HepG2 (cell line): Measurements from ENCODE around the gene SIX3. TPM values are rescaled to one million over a fixed set of nuclear protein-coding genes. Genes with fewer than 3 reads are reported as not detected.

ENCODE experiments used
- ATAC-seq: fragments of 200-7000 bp; cut with Tn5 transposase; 3 replicates; pipeline ENCODE4 v1.9.1; 2020; ENCODE audit warnings: mild to moderate bottlenecking, moderate library complexity
- BruUV-seq: library from RNA; stranded (reverse); fragments of 400-500 nt; replicated peaks from 2 replicates; lab custom pipeline; 2021; lab: Mats Ljungman, UMichigan
- CTCF ChIA-PET: fragments of 300-600 bp; formaldehyde crosslinking; extraction: SDS; loops from one replicate; lab custom pipeline; 2021; ENCODE audit warnings: low total read pairs, inconsistent platforms, low intra/inter-chr PET ratio; lab: Yijun Ruan, JAX
- POLR2A ChIA-PET: fragments of 350-600 bp; sonication (Branson Sonifier 250); formaldehyde crosslinking; loops from one replicate; lab custom pipeline; 2020; ENCODE audit warnings: antibody characterized with exemption, inconsistent platforms; lab: Yijun Ruan, JAX
- DNase-seq: peaks from one replicate; pipeline ENCODE4 v3.0.0-alpha.2; 2015; ENCODE audit warnings: low spot score
- FAIRE-seq: peaks from 3 replicates; lab custom pipeline; 2011; peaks lifted over from hg19 to GRCh38; lab: Jason Lieb, UNC
- H2AFZ ChIP-seq: one replicate; pipeline ENCODE4 v1.6.1; 2011; ENCODE audit warnings: low read length, inconsistent platforms
- H3K27ac ChIP-seq: fragments of 300-600 bp; 3 replicates; pipeline ENCODE4 v1.8.0; 2011; ENCODE audit warnings: mixed run types, mild to moderate bottlenecking, mixed read lengths, low read length, inconsistent platforms; ENCODE audit not compliant: insufficient read depth; ENCODE audit errors: extremely low read length
- H3K27me3 ChIP-seq, 2 experiments: fragments of 200-600 bp in 1 of 2; 2 replicates in 1 of 2; 3 replicates in 1 of 2; pipeline versions ENCODE4 v1.6.0 to v1.8.0; 2011; ENCODE audit warnings: low read length in 2 of 2, mild to moderate bottlenecking in 2 of 2, moderate library complexity in 2 of 2, inconsistent platforms in 1 of 2; ENCODE audit not compliant: insufficient read depth in 2 of 2, control insufficient read depth in 1 of 2
- H3K36me3 ChIP-seq, 2 experiments: fragments of 200-600 bp in 1 of 2; replicated peaks in 1 of 2; 2 replicates in 1 of 2; 3 replicates in 1 of 2; pipeline versions ENCODE4 v1.5.1 to v1.8.0; 2011; ENCODE audit warnings: low read length in 2 of 2, inconsistent platforms in 1 of 2; ENCODE audit not compliant: insufficient read depth in 2 of 2, control insufficient read depth in 1 of 2
- H3K4me1 ChIP-seq: 2 replicates; pipeline ENCODE4 v1.5.1; 2012; ENCODE audit warnings: low read length, inconsistent platforms; ENCODE audit not compliant: insufficient read depth
- H3K4me2 ChIP-seq: 2 replicates; pipeline ENCODE4 v1.6.0; 2011; ENCODE audit warnings: low read depth, low read length, inconsistent platforms
- H3K4me3 ChIP-seq, 3 experiments: fragments of 200-600 bp in 1 of 3; sonication (generic), shearing (Covaris generic) in 1 of 3; replicated peaks in 1 of 3; 2 replicates each; pipeline ENCODE4 v1.5.1; 2011 to 2016; ENCODE audit warnings: low read length in 3 of 3, inconsistent platforms in 2 of 3, low read depth in 2 of 3, mild to moderate bottlenecking in 2 of 3, control low read depth in 1 of 3, mixed read lengths in 1 of 3; ENCODE audit not compliant: insufficient read depth in 1 of 3
- H3K79me2 ChIP-seq: one replicate; pipeline ENCODE4 v1.6.1; 2011; ENCODE audit warnings: low read length, inconsistent platforms; ENCODE audit not compliant: insufficient read depth
- H3K9ac ChIP-seq: 2 replicates; pipeline ENCODE4 v1.6.0; 2011; ENCODE audit warnings: mild to moderate bottlenecking, low read depth, low read length, inconsistent platforms; ENCODE audit not compliant: insufficient read depth
- H3K9me3 ChIP-seq: 2 replicates; pipeline ENCODE4 v1.5.1; 2012; ENCODE audit warnings: mild to moderate bottlenecking, low read length
- H4K20me1 ChIP-seq: 2 replicates; pipeline ENCODE4 v1.6.0; 2011; ENCODE audit warnings: inconsistent platforms, mild to moderate bottlenecking, low read length, moderate library complexity; ENCODE audit not compliant: insufficient read depth
- ATAD3A ChIP-seq: sonication (generic); formaldehyde crosslinking; IDR thresholded peaks from 2 replicates; pipeline ENCODE4 v1.4.0; 2020; ENCODE audit warnings: missing genetic modification reagents
- FOXM1 ChIP-seq: sonication (generic); formaldehyde crosslinking; IDR thresholded peaks from 2 replicates; pipeline ENCODE4 v1.5.0; 2020; ENCODE audit warnings: missing genetic modification reagents
- REL ChIP-seq: sonication (generic); formaldehyde crosslinking; conservative IDR thresholded peaks from 2 replicates; pipeline ENCODE4 v1.8.0; 2022; ENCODE audit warnings: mild to moderate bottlenecking, missing genetic modification reagents, moderate library complexity
- ZNF75D ChIP-seq: sonication (generic); formaldehyde crosslinking; IDR thresholded peaks from 2 replicates; pipeline ENCODE4 v1.8.1; 2023; ENCODE audit warnings: missing genetic modification reagents, mild to moderate bottlenecking, borderline replicate concordance
- ZNF773 ChIP-seq: sonication (generic); formaldehyde crosslinking; IDR thresholded peaks from 2 replicates; pipeline ENCODE4 v1.4.0; 2020; ENCODE audit warnings: missing genetic modification reagents, borderline replicate concordance
- ZNF800 ChIP-seq: sonication (generic); formaldehyde crosslinking; IDR thresholded peaks from 2 replicates; pipeline ENCODE4 v1.4.0; 2020; ENCODE audit warnings: missing genetic modification reagents
- WGBS: methylation state at CpG from one replicate; pipeline ENCODE4 v1.1.6; 2017; ENCODE audit warnings: low lambda C conversion rate; 5-methylcytosine and 5-hydroxymethylcytosine counted together
- in situ Hi-C: cut with HindIII; loops from 2 replicates; pipeline ENCODE4 v1.10.0; 2017; ENCODE audit warnings: low pct_unique_long_range_greater_than_20kb; ENCODE audit not compliant: extremely low pct_ligation_motif_present
- intact Hi-C: fragments of 100-400 bp; cut with micrococcal nuclease; formaldehyde crosslinking; loops from one replicate; pipeline ENCODE4 v1.10.0; 2022; ENCODE audit not compliant: unreplicated experiment
- polyA plus RNA-seq, 8 experiments: library from polyadenylated mRNA; depleted of rRNA in 3 of 8; stranded (reverse) in 7 of 8; unstranded in 1 of 8; fragments of >200 nt; fragmentation: Illumina TruSeq in 4 of 8; extraction: Trizol in 4 of 8; gene quantifications; 2 replicates each; pipeline versions ENCODE4 v1.2.1 to v1.2.3, GENCODE V29; 2011 to 2016; ENCODE audit warnings: low read depth in 4 of 8, missing spikeins in 1 of 8, mixed read lengths in 1 of 8; ENCODE audit not compliant: insufficient read depth in 1 of 8
- total RNA-seq, 5 experiments: library from RNA; depleted of rRNA; stranded (reverse); fragments of >200 nt; fragmentation: Illumina TruSeq; extraction: Trizol; gene quantifications; 2 replicates each; pipeline ENCODE4 v1.2.3, GENCODE V29; 2016; ENCODE audit warnings: low read depth in 1 of 5
- TF ChIP-seq, protein P1 (sequence below): sonication (generic); formaldehyde crosslinking; conservative IDR thresholded peaks from 2 replicates; pipeline ENCODE4 v1.8.0; 2022; ENCODE audit warnings: missing genetic modification reagents
- TF ChIP-seq, protein P2 (sequence below): sonication (generic); formaldehyde crosslinking; IDR thresholded peaks from 2 replicates; pipeline ENCODE4 v1.4.0; 2020; ENCODE audit warnings: mild to moderate bottlenecking, missing genetic modification reagents
- TF ChIP-seq, protein P3 (sequence below): sonication (generic); formaldehyde crosslinking; IDR thresholded peaks from 2 replicates; pipeline ENCODE4 v1.8.0; 2022; ENCODE audit warnings: mild to moderate bottlenecking, missing genetic modification reagents, moderate library complexity
- TF ChIP-seq, protein P4 (sequence below): sonication (generic); formaldehyde crosslinking; IDR thresholded peaks from 2 replicates; pipeline ENCODE4 v1.8.0; 2022; ENCODE audit warnings: mild to moderate bottlenecking, missing genetic modification reagents

The SIX3 gene
- total and polyA plus RNA-seq, 2 of the 13 experiments (the other 11 are each of a cell fraction or from before 2014, with no cell fraction given) = not detected

GRCh38 chr2:44920751-44921150 is 20.8 kb upstream of the SIX3 start:
- Histone ChIP-seq H3K79me2 (no peaks in the 10 kb centered on the region), H3K4me1 (no peaks in the 10 kb centered on the region), H3K9ac (no peak overlapping the region), H3K27me3 (peaks cover 0 to 56% of the 10 kb centered on the region in 2 experiments; a peak in 3 of 5 replicates), H3K36me3 (no peaks in the 10 kb centered on the region), H3K4me3 (no peak overlapping the region), H3K4me2 (no peak overlapping the region), H3K9me3 (no peaks in the 10 kb centered on the region), H2AFZ (no peak overlapping the region), H4K20me1 (no peaks in the 10 kb centered on the region), H3K27ac (no peak overlapping the region)
- whole genome bisulfite sequencing = 22% methylated on average over 2 of the region's 2 CpGs
- POLR2A ChIA-PET = no interaction called here
- FAIRE-seq (no peak), DNase-seq (no peak), ATAC-seq (peak; percentile 84)
- CTCF ChIA-PET = no interaction called here
- in situ Hi-C loops (no loop called here), intact Hi-C loops (no loop called here)
- no TSS peak for BruUV-seq
- no peak for TF ChIP-seq REL (CRISPR knock-in tag)
- TF ChIP-seq, protein P1, sequence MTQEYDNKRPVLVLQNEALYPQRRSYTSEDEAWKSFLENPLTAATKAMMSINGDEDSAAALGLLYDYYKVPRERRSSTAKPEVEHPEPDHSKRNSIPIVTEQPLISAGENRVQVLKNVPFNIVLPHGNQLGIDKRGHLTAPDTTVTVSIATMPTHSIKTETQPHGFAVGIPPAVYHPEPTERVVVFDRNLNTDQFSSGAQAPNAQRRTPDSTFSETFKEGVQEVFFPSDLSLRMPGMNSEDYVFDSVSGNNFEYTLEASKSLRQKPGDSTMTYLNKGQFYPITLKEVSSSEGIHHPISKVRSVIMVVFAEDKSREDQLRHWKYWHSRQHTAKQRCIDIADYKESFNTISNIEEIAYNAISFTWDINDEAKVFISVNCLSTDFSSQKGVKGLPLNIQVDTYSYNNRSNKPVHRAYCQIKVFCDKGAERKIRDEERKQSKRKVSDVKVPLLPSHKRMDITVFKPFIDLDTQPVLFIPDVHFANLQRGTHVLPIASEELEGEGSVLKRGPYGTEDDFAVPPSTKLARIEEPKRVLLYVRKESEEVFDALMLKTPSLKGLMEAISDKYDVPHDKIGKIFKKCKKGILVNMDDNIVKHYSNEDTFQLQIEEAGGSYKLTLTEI (CRISPR knock-in tag) = no peak
- no peak for TF ChIP-seq ZNF75D (CRISPR knock-in tag)
- no peak for TF ChIP-seq ATAD3A
- TF ChIP-seq, protein P2, sequence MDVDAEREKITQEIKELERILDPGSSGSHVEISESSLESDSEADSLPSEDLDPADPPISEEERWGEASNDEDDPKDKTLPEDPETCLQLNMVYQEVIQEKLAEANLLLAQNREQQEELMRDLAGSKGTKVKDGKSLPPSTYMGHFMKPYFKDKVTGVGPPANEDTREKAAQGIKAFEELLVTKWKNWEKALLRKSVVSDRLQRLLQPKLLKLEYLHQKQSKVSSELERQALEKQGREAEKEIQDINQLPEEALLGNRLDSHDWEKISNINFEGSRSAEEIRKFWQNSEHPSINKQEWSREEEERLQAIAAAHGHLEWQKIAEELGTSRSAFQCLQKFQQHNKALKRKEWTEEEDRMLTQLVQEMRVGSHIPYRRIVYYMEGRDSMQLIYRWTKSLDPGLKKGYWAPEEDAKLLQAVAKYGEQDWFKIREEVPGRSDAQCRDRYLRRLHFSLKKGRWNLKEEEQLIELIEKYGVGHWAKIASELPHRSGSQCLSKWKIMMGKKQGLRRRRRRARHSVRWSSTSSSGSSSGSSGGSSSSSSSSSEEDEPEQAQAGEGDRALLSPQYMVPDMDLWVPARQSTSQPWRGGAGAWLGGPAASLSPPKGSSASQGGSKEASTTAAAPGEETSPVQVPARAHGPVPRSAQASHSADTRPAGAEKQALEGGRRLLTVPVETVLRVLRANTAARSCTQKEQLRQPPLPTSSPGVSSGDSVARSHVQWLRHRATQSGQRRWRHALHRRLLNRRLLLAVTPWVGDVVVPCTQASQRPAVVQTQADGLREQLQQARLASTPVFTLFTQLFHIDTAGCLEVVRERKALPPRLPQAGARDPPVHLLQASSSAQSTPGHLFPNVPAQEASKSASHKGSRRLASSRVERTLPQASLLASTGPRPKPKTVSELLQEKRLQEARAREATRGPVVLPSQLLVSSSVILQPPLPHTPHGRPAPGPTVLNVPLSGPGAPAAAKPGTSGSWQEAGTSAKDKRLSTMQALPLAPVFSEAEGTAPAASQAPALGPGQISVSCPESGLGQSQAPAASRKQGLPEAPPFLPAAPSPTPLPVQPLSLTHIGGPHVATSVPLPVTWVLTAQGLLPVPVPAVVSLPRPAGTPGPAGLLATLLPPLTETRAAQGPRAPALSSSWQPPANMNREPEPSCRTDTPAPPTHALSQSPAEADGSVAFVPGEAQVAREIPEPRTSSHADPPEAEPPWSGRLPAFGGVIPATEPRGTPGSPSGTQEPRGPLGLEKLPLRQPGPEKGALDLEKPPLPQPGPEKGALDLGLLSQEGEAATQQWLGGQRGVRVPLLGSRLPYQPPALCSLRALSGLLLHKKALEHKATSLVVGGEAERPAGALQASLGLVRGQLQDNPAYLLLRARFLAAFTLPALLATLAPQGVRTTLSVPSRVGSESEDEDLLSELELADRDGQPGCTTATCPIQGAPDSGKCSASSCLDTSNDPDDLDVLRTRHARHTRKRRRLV (CRISPR knock-in tag) = no peak
- no peak for TF ChIP-seq FOXM1 (CRISPR knock-in tag)
- no peak for TF ChIP-seq ZNF800 (CRISPR knock-in tag)
- TF ChIP-seq, protein P3, sequence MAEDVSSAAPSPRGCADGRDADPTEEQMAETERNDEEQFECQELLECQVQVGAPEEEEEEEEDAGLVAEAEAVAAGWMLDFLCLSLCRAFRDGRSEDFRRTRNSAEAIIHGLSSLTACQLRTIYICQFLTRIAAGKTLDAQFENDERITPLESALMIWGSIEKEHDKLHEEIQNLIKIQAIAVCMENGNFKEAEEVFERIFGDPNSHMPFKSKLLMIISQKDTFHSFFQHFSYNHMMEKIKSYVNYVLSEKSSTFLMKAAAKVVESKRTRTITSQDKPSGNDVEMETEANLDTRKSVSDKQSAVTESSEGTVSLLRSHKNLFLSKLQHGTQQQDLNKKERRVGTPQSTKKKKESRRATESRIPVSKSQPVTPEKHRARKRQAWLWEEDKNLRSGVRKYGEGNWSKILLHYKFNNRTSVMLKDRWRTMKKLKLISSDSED = no peak
- TF ChIP-seq, protein P4, sequence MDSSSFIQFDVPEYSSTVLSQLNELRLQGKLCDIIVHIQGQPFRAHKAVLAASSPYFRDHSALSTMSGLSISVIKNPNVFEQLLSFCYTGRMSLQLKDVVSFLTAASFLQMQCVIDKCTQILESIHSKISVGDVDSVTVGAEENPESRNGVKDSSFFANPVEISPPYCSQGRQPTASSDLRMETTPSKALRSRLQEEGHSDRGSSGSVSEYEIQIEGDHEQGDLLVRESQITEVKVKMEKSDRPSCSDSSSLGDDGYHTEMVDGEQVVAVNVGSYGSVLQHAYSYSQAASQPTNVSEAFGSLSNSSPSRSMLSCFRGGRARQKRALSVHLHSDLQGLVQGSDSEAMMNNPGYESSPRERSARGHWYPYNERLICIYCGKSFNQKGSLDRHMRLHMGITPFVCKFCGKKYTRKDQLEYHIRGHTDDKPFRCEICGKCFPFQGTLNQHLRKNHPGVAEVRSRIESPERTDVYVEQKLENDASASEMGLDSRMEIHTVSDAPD (CRISPR knock-in tag) = no peak
- TF ChIP-seq ZNF773 (CRISPR knock-in tag) = no peak
